Spleen (tissue), 11 donors: Measurements from ENCODE around the gene PRKG1. TPM values are rescaled to one million over a fixed set of nuclear protein-coding genes. Genes with fewer than 3 reads are reported as not detected.
"Not testable (repeated sequence)": the region's sequence is repeated elsewhere in the genome, so short reads cannot be mapped to it uniquely, and the experiment has no call there.

ENCODE experiments used
- DNase-seq: peaks from one replicate; pipeline ENCODE4 v3.0.0-alpha.2; 2020
- H3K27ac ChIP-seq, 8 donors: fragments of 200-600 bp; sonication (generic) in 7 of 8; 1 replicate in 4 of 8; 2 replicates in 4 of 8; pipeline versions ENCODE4 v1.5.0 to v1.8.0; 2016 to 2021; ENCODE audit warnings: inconsistent platforms in 4 of 8, mild to moderate bottlenecking in 4 of 8, moderate library complexity in 1 of 8
- H3K27me3 ChIP-seq, 7 donors: fragments of 200-600 bp; sonication (generic) in 6 of 7; replicated peaks in 1 of 7; 1 replicate in 4 of 7; 2 replicates in 3 of 7; pipeline versions ENCODE4 v1.5.0 to v1.8.0; 2016 to 2021; ENCODE audit warnings: inconsistent platforms in 3 of 7, mild to moderate bottlenecking in 1 of 7
- H3K36me3 ChIP-seq, 6 donors: fragments of 200-600 bp; sonication (generic) in 5 of 6; 1 replicate in 4 of 6; 2 replicates in 2 of 6; pipeline versions ENCODE4 v1.5.0 to v1.8.0; 2016 to 2021; ENCODE audit warnings: inconsistent platforms in 2 of 6
- H3K4me1 ChIP-seq, 6 donors: fragments of 200-600 bp; sonication (generic) in 5 of 6; 1 replicate in 3 of 6; 2 replicates in 3 of 6; pipeline versions ENCODE4 v1.5.0 to v1.8.0; 2016 to 2021; ENCODE audit warnings: inconsistent platforms in 3 of 6
- H3K4me3 ChIP-seq, 8 donors: fragments of 200-600 bp; sonication (generic) in 7 of 8; 1 replicate in 4 of 8; 2 replicates in 4 of 8; pipeline versions ENCODE4 v1.5.0 to v1.8.0; 2016 to 2021; ENCODE audit warnings: inconsistent platforms in 4 of 8, mild to moderate bottlenecking in 4 of 8, moderate library complexity in 2 of 8
- H3K9me3 ChIP-seq, 8 donors: fragments of 200-600 bp; sonication (generic) in 7 of 8; 1 replicate in 4 of 8; 2 replicates in 4 of 8; pipeline versions ENCODE4 v1.5.0 to v1.8.0; 2016 to 2021; ENCODE audit warnings: inconsistent platforms in 4 of 8
- POLR2A ChIP-seq, 3 donors: fragments of 450-650 bp; IDR thresholded peaks; one replicate each; pipeline ENCODE4 v1.5.1; 2017; ENCODE audit warnings: antibody characterized with exemption in 3 of 3, mild to moderate bottlenecking in 1 of 3
- POLR2AphosphoS5 ChIP-seq, 3 donors: sonication (generic); formaldehyde crosslinking; IDR thresholded peaks; one replicate each; pipeline ENCODE4 v1.5.1; 2017; ENCODE audit warnings: antibody characterized with exemption in 3 of 3
- WGBS, 5 donors: extraction: QIAGEN DNeasy Blood & Tissue Kit in 3 of 5; methylation state at CpG; one replicate each; pipeline versions ENCODE4 v1.1.5 to v1.1.7; 2013 to 2018; 5-methylcytosine and 5-hydroxymethylcytosine counted together
- intact Hi-C: fragments of 100-400 bp; cut with DNase I; formaldehyde crosslinking; loops from one replicate; pipeline ENCODE4 v1.15.0; 2023; ENCODE audit warnings: low total_unique reads
- polyA plus RNA-seq, 3 donors: library from polyadenylated mRNA; stranded (reverse); fragments of 200-250 nt; gene quantifications; one replicate each; pipeline ENCODE4 v1.2.1, GENCODE V29; 2013
- total RNA-seq, 7 donors: library from RNA; depleted of rRNA in 3 of 7; stranded (reverse); fragments of >200 nt in 3 of 7; fragmentation: NEBNext Ultra II Directional in 4 of 7; extraction: Animal tissue kit (Norgen Biotek cat#: 25700) in 4 of 7; gene quantifications; one replicate each; pipeline versions ENCODE4 v1.1.0 to v1.2.1, GENCODE V29; 2016 to 2021
- TF ChIP-seq, protein P1 (sequence below), 11 experiments: fragments of 200-600 bp in 7 of 11; fragments of 450-650 bp in 4 of 11; sonication (generic) in 4 of 11; IDR thresholded peaks in 8 of 11; conservative IDR thresholded peaks in 3 of 11; 1 replicate in 7 of 11; 2 replicates in 4 of 11; pipeline versions ENCODE4 v1.4.0 to v1.8.0; 2016 to 2021; ENCODE audit warnings: antibody characterized with exemption in 11 of 11, inconsistent platforms in 4 of 11, mild to moderate bottlenecking in 1 of 11
- donor health status: healthy with polysubstance abuse.
- donor health status: DM: no; HTN: no; CAD: no; lungs with moderate emphysema.
- donor health status: DM: no; HTN: no; CAD: no.
- donor health status: Bipolar disorder and iron deficiency.
- donor health status: healthy.
- donor health status: DM: no; HTN: no; CAD: no.
- donor health status: DM: yes; HTN: yes; CAD: no.

Gene PRKG1
- total and polyA plus RNA-seq, 10 donors: 0.65 to 10.5 (median 7.2) TPM

DNA sequence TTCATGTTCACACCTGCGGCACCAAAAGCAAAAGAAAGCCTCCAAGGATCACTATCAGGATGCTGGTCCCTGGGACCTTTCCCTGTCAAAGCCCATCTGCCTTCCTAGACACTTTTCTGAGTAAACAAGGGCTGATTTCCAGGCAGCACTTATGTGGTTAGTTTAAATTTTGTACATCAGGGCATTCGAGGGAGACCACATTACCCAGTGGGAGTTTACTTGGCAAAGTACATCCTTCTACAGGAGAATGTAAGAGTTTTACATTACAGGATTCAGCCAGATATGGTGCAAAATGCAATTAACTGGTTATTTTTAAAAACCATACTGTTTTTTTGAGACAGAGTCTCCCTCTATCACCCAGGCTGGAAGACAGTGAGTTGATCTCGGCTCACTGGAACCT is 493.0 kb downstream of the PRKG1 start:
- no peak overlapping the region for H3K27ac ChIP-seq
- DNase-seq: no peak
- H3K9me3 ChIP-seq: peaks cover 0 to 4% (median 0%) of the 10 kb centered on the region in 8 donors
- no peak for TF ChIP-seq POLR2AphosphoS5 (IDR thresholded peaks at IDR 0.05)
- TF ChIP-seq POLR2A (IDR thresholded peaks at IDR 0.05): no peak
- TF ChIP-seq, protein P1, sequence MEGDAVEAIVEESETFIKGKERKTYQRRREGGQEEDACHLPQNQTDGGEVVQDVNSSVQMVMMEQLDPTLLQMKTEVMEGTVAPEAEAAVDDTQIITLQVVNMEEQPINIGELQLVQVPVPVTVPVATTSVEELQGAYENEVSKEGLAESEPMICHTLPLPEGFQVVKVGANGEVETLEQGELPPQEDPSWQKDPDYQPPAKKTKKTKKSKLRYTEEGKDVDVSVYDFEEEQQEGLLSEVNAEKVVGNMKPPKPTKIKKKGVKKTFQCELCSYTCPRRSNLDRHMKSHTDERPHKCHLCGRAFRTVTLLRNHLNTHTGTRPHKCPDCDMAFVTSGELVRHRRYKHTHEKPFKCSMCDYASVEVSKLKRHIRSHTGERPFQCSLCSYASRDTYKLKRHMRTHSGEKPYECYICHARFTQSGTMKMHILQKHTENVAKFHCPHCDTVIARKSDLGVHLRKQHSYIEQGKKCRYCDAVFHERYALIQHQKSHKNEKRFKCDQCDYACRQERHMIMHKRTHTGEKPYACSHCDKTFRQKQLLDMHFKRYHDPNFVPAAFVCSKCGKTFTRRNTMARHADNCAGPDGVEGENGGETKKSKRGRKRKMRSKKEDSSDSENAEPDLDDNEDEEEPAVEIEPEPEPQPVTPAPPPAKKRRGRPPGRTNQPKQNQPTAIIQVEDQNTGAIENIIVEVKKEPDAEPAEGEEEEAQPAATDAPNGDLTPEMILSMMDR (IDR thresholded peaks at IDR 0.05 in 8 of 11, conservative IDR thresholded peaks at IDR 0.05 in 3 of 11): no peak
- no peaks in the 10 kb centered on the region for H3K27me3 ChIP-seq
- intact Hi-C loops: no loop called here
- H3K36me3 ChIP-seq: no peaks in the 10 kb centered on the region
- H3K4me3 ChIP-seq: no peak overlapping the region
- no peaks in the 10 kb centered on the region for H3K4me1 ChIP-seq
- 58 to 79% (median 69%) methylated on average over 3 of the region's 3 CpGs for WGBS, 5 donors

DNA sequence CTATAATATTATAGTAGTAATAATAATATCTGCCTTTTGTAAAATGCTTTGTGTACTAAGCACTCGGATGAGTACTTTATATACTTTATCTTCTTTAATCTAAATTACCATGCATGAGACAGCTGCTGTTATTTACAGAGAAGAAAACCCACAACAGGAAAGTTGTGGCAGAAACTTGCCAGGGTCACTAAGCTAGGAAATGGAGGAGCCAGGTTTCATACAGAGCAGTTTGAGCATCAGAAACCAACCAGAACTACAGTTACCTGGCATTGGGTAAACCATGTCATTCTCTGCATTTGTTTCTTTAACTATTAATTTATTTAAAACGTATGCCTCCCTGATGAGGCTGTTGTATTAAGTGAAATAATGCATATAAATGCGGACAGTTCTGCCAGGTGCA is 495.2 kb downstream of the PRKG1 start:
- TF ChIP-seq POLR2A (IDR thresholded peaks at IDR 0.05) (no peak), POLR2AphosphoS5 (IDR thresholded peaks at IDR 0.05) (no peak)
- TF ChIP-seq, protein P1 (IDR thresholded peaks at IDR 0.05 in 8 of 11, conservative IDR thresholded peaks at IDR 0.05 in 3 of 11): no peak
- intact Hi-C loops: no loop called here
- Histone ChIP-seq H3K36me3 (no peaks in the 10 kb centered on the region), H3K4me3 (no peak overlapping the region), H3K9me3 (peaks cover 0 to 4% (median 0%) of the 10 kb centered on the region in 8 donors), H3K27me3 (no peaks in the 10 kb centered on the region), H3K27ac (no peak overlapping the region), H3K4me1 (no peaks in the 10 kb centered on the region)
- DNase-seq: no peak
- 69 to 88% (median 79%) methylated on average over 3 of the region's 3 CpGs for WGBS, 5 donors

DNA sequence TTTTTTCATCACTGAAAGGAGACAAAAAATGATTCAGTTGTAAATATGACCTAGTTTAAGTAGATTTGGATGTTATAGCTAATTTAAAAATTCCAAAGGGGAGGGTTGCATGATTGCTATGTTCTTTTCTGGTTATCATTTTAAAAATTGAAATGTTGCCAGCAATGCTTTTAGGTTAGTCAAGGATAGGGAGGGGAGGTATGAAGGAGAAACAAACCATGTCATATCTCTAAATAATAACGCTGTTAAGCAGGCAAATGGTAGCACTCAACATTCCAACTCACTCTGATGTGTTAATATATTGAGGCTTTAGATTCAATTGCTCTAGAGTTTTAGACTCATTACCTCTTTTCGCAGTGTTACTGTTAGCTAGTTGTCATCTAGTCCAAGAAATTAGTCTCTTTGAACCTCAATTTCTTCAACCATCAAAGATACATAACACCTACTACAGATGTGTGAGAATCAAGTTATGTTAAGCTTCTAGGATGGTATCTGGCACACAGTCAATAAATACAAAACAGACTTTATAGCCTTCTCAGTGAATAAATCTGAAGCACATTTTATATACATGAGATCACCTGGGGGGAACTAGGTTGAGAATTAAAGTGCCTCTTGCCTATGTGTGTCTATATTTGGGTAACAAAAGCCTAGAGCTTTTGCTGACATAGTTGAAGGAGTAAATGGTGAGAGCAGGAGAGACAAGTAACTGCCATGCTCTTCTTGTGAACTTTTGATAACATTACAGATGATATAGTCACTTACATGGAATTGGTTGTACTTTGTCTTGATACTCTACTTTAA is 500.2 kb downstream of the PRKG1 start:
- H3K4me1 ChIP-seq: no peaks in the 10 kb centered on the region
- H3K9me3 ChIP-seq: peaks cover 0 to 4% (median 0%) of the 10 kb centered on the region in 8 donors
- TF ChIP-seq, protein P1 (IDR thresholded peaks at IDR 0.05 in 8 of 11, conservative IDR thresholded peaks at IDR 0.05 in 3 of 11): no peak
- TF ChIP-seq POLR2A (IDR thresholded peaks at IDR 0.05): no peak
- no peak for TF ChIP-seq POLR2AphosphoS5 (IDR thresholded peaks at IDR 0.05)
- intact Hi-C loops: no loop called here
- no peaks in the 10 kb centered on the region for H3K27me3 ChIP-seq
- WGBS, 5 donors: 67 to 90% (median 80%) methylated on average over 2 of the region's 2 CpGs
- no peak for DNase-seq
- H3K27ac ChIP-seq: no peak overlapping the region
- no peak overlapping the region for H3K4me3 ChIP-seq
- no peaks in the 10 kb centered on the region for H3K36me3 ChIP-seq

DNA sequence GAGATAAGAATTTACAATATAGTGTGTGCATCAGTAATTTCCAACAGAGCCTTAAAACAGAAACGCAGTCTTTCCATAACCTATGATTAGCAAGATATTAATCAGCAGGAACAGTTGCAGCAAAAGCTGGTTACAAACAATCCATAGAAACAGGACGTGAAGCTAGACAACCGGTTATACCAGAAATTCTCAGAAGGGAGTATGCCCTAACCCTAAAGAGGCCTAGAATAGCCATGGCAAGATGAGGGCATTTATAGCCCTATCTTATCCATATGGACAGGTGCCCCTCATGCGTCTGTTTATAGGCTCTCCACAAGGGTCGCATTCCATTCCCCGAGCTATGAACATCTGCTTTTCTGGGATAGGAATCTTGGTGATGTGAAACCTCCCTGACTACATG is 506.9 kb downstream of the PRKG1 start:
- H3K27me3 ChIP-seq, H3K4me1 ChIP-seq, intact Hi-C loops, H3K27ac ChIP-seq, H3K36me3 ChIP-seq, DNase-seq, H3K4me3 ChIP-seq: not testable (repeated sequence)
- H3K9me3 ChIP-seq: peaks cover 0 to 24% (median 18%) of the 10 kb centered on the region in 8 donors
- 84 to 96% (median 89%) methylated on average over 6 of the region's 6 CpGs for WGBS, 5 donors
